Esophagus muscularis mucosa (tissue), 3 donors: ENCODE results near the gene HFE.

Source experiments
- CTCF ChIP-seq, 3 experiments: fragments of 200-600 bp in 2 of 3; fragments of 450-650 bp in 1 of 3; sonication (generic) in 2 of 3; IDR thresholded peaks; one replicate each; pipeline ENCODE4 v1.5.1; 2017 to 2019; ENCODE audit warnings: antibody characterized with exemption in 3 of 3, mild to moderate bottlenecking in 2 of 3, moderate library complexity in 1 of 3
- POLR2A ChIP-seq: fragments of 450-650 bp; IDR thresholded peaks from one replicate; pipeline ENCODE4 v1.6.1; 2017; ENCODE audit warnings: antibody characterized with exemption, moderate library complexity, mild to moderate bottlenecking, low read depth
- POLR2AphosphoS5 ChIP-seq, 2 donors: sonication (generic); formaldehyde crosslinking; IDR thresholded peaks; one replicate each; pipeline ENCODE4 v1.6.1; 2017; ENCODE audit warnings: antibody characterized with exemption in 2 of 2

GRCh38 chr6:26086211-26086610 lies 1.0 kb upstream of the HFE start:
- TF ChIP-seq POLR2A (no peak), POLR2AphosphoS5 (IDR thresholded peaks at IDR 0.05) (no peak), CTCF (IDR thresholded peaks at IDR 0.05) (no peak)
